Measurements from ENCODE around the gene SRPK1. TPM values are rescaled to one million over a fixed set of nuclear protein-coding genes. Genes with fewer than 3 reads are reported as not detected.

Gene SRPK1
- total and polyA plus RNA-seq, 7 donors: 17.4 to 47.9 (median 36.6) TPM

- Histone ChIP-seq H3K9me3 (no peaks in the 10 kb centered on the region), H3K27ac (no peak overlapping the region), H3K27me3 (no peaks in the 10 kb centered on the region), H3K4me1 (no peaks in the 10 kb centered on the region), H3K36me3 (no peaks in the 10 kb centered on the region), H3K4me3 (no peak overlapping the region)
- WGBS, 2 donors: 83 to 87% methylated on average over 5 of the region's 5 CpGs
- no peak for TF ChIP-seq POLR2AphosphoS5 (IDR thresholded peaks at IDR 0.05)
- TF ChIP-seq POLR2A (IDR thresholded peaks at IDR 0.05): no peak
- no peak for TF ChIP-seq CTCF (IDR thresholded peaks at IDR 0.05)
- no peak for TF ChIP-seq EP300 (IDR thresholded peaks at IDR 0.05)
- no peak for DNase-seq
- intact Hi-C loops (cut with DNase I): no loop called here
These were observed 96.2 kb downstream of the SRPK1 start for GRCh38 chr6:35824552-35825192.

GRCh38 chr6:35823601-35824000 is 97.3 kb downstream of the SRPK1 start:
- H3K9me3 ChIP-seq: no peaks in the 10 kb centered on the region
- WGBS, 2 donors: 93 to 95% methylated on average over 2 of the region's 2 CpGs
- no peak overlapping the region for H3K4me3 ChIP-seq
- no peak for DNase-seq
- H3K27me3 ChIP-seq: no peaks in the 10 kb centered on the region
- H3K27ac ChIP-seq: no peak overlapping the region
- intact Hi-C loops (cut with DNase I): no loop called here
- H3K36me3 ChIP-seq: no peaks in the 10 kb centered on the region
- H3K4me1 ChIP-seq: no peaks in the 10 kb centered on the region
- TF ChIP-seq POLR2A (IDR thresholded peaks at IDR 0.05): no peak
- TF ChIP-seq EP300 (IDR thresholded peaks at IDR 0.05): no peak
- TF ChIP-seq CTCF (IDR thresholded peaks at IDR 0.05): no peak
- no peak for TF ChIP-seq POLR2AphosphoS5 (IDR thresholded peaks at IDR 0.05)

- TF ChIP-seq POLR2A (IDR thresholded peaks at IDR 0.05) (no peak), EP300 (IDR thresholded peaks at IDR 0.05) (no peak), POLR2AphosphoS5 (IDR thresholded peaks at IDR 0.05) (no peak), CTCF (IDR thresholded peaks at IDR 0.05) (no peak)
- no peak for DNase-seq
- no peak overlapping the region for H3K4me3 ChIP-seq
- no peaks in the 10 kb centered on the region for H3K4me1 ChIP-seq
- peaks cover 0 to 9% (median 2%) of the 10 kb centered on the region in 4 donors for H3K9me3 ChIP-seq
- no peak overlapping the region for H3K27ac ChIP-seq
- intact Hi-C loops (cut with DNase I): no loop called here
- peaks cover 0 to 4% (median 0%) of the 10 kb centered on the region in 3 donors for H3K27me3 ChIP-seq
- H3K36me3 ChIP-seq: no peaks in the 10 kb centered on the region
These were observed 103.4 kb downstream of the SRPK1 start for GRCh38 chr6:35817515-35817914.

- Histone ChIP-seq H3K4me3 (no peak overlapping the region), H3K4me1 (no peaks in the 10 kb centered on the region), H3K27ac (no peak overlapping the region), H3K36me3 (no peaks in the 10 kb centered on the region), H3K27me3 (peaks cover 0 to 7% (median 4%) of the 10 kb centered on the region in 3 donors), H3K9me3 (peaks cover 0 to under 1% (median 0%) of the 10 kb centered on the region in 4 donors)
- 80 to 81% methylated on average over 6 of the region's 6 CpGs for WGBS, 2 donors
- DNase-seq: no peak
- TF ChIP-seq POLR2AphosphoS5 (IDR thresholded peaks at IDR 0.05) (no peak), EP300 (IDR thresholded peaks at IDR 0.05) (no peak), POLR2A (IDR thresholded peaks at IDR 0.05) (no peak), CTCF (IDR thresholded peaks at IDR 0.05) (no peak)
- intact Hi-C loops (cut with DNase I): no loop called here
These were observed 109.3 kb downstream of the SRPK1 start for GRCh38 chr6:35811699-35811995.

All from sigmoid colon (tissue), 7 donors.